GM18502 (cell line): ENCODE data around the gene STRN3.
"Not testable (repeated sequence)": the region's sequence is repeated elsewhere in the genome, so short reads cannot be mapped to it uniquely, and the experiment has no call there.

Experiments used
- ATAC-seq: cut with Tn5 transposase; IDR thresholded peaks from one replicate; pipeline ENCODE4 v1.9.1; 2021; ENCODE audit warnings: mild to moderate bottlenecking; ENCODE audit not compliant: unreplicated experiment, poor library complexity

Gene STRN3, protein sequence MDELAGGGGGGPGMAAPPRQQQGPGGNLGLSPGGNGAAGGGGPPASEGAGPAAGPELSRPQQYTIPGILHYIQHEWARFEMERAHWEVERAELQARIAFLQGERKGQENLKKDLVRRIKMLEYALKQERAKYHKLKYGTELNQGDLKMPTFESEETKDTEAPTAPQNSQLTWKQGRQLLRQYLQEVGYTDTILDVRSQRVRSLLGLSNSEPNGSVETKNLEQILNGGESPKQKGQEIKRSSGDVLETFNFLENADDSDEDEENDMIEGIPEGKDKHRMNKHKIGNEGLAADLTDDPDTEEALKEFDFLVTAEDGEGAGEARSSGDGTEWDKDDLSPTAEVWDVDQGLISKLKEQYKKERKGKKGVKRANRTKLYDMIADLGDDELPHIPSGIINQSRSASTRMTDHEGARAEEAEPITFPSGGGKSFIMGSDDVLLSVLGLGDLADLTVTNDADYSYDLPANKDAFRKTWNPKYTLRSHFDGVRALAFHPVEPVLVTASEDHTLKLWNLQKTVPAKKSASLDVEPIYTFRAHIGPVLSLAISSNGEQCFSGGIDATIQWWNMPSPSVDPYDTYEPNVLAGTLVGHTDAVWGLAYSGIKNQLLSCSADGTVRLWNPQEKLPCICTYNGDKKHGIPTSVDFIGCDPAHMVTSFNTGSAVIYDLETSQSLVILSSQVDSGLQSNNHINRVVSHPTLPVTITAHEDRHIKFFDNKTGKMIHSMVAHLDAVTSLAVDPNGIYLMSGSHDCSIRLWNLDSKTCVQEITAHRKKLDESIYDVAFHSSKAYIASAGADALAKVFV

DNA sequence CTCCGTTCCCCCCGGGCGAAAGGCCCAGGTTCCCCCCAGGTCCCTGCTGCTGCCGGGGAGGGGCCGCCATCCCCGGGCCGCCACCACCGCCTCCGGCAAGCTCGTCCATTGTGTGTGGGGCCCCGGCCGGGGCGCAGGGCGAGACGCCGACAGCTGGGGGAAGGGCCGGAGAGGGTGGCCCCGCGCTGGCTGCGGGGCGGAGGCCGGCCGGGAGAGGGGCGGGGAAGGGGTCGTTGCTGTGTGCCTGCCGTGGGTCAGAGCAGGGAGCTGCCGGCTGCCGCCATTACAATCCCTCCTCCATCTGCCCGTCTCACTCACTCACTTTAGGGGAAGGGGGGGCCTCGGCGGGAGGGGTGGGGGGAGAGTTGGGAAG, at the start of gene STRN3:
TSS of gene STRN3 (minus strand) at position 303 of the 373 bp plus-strand sequence. CDS start at position 109, 194 bp downstream.
- ATAC-seq: no peak

DNA sequence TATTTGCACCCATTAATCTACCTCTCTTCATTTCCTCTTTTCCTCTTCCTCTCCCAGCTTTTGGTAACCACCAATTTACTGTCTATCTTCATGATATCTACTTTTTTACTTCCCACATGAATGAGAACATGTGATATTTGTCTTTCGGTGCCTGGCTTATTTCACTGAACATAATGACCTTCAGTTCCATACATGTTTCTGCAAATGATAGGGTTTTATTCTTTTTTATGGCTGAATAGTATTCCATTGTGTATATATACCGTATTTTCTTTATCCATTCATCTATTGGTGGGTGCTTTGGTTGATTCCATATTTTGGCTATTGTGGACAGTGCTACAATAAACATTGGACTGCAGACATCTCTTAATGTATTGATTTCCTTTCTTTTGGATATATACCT, 49.0 kb upstream of the STRN3 start:
- ATAC-seq: no peak

DNA sequence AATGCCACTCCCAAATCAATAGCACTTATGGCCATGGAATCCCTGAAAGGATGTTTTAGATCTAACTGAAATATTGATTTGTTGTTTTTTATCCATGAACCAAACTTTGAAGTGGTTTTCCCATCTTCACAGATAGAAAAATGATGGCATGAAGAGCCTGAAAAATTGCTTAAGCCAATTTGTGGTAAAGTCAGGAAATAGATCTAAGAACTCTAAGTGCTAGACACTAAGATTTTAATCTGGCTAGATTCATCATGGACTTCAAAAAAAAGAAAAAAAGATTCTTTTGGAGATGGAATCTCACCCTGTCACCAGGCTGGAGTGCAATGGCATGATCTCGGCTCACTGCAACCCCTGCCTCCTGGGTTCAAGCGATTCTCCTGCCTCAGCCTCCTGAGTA, 45.0 kb upstream of the STRN3 start:
- ATAC-seq: no peak

DNA sequence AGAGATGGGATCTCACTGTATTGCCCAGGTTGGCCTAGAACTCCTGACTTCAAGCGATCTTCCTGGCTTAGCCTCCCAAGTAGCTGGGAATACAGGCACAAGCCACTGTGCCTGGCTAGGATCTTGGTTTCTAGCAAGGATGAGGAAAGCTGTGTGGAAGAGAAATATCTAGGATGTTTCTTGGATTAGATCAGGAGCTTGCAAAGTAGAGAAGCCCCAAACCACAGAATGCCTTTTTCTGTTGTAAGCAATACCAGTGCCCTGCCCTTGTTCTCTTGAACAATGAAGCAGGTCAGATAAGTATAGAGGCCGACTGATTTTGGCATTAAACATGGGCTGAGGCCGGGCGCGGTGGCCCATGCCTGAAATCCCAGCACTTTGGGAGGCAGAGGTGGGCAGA, 44.3 kb upstream of the STRN3 start:
- ATAC-seq: no peak

DNA sequence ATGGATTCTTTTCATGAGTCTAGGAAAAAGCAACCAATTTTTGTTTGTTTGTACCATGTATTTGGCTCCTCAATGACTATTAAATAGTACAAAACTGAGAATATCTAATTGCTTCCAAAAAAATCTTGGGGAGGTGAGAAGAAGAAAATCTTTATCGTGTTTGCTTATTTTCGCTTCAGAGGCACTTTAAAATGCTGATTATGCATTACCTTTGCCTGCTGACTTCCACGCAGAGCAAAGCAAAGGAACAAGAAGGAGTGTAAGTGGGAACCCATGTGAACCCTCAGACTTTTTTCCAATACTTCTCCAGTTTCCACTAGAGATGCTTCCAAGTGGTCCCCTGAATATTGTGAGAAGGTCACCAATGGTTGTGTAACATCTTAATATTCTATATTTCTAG, 43.2 kb upstream of the STRN3 start:
- no peak for ATAC-seq

DNA sequence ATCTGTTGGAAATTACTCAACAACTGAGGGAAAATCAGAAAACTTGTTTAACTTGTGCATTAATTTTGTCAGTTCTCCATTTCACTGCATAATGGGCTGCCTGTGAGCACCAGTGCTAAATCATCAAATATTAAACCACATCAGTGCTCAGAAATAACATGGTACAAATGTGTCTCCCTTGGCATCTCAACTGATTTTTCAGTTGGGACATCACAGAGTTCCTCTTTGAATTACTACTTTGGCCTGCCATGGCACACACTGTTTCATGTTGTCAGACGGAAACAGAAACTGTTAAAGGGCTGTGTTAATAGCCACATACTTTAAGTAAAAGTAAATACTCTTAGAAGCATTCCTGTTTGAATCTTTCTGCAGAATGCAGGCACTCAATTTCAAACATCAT, 42.1 kb upstream of the STRN3 start:
- no peak for ATAC-seq

DNA sequence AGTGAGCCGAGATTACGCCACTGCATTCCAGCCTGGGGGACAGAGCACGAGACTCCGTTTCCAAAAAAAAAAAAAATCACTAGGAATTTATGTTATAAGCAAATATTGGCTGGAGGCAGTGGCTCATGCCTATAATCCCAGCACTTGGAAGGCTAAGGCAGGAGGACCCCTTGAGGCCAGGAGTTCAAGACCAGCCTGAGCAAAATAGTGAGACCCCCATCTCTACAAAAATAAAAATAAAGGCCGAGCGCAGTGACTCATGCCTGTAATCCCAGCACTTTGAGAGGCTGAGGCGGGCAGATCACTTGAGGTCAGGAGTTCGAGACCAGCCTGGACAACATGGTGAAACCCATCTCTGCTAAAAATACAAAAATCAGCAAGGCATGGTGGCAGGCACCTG, 36.7 kb upstream of the STRN3 start:
- ATAC-seq: not testable (repeated sequence)

DNA sequence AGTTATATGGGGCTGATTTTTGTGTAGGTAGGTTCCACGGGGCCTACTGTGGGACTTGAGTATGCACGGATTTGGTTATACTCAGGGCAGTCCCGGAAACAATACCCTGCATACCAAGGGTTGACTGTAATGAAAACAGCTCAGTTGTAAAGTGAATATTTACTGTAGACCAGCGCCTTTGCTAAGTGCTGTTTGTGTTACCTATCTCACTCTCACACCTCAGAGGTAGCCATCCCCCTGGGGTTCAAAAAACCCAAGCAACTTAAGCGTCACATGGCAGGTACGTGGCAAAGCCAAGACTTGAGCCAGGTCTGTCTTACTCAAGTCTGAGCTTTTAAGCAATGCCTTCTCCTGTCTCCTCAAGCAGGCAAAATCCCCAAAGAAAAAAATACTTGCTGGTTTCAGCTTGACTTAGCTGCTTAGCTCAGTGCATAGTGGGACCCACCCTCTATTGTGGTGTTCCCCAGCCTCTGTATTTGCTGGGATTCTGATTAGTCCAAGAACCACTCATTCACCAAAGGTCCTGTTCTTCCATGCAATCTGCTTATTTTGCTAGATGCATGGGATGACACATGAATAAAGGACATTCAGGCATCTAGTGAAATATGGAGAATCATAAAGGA, 34.2 kb upstream of the STRN3 start:
- no peak for ATAC-seq

DNA sequence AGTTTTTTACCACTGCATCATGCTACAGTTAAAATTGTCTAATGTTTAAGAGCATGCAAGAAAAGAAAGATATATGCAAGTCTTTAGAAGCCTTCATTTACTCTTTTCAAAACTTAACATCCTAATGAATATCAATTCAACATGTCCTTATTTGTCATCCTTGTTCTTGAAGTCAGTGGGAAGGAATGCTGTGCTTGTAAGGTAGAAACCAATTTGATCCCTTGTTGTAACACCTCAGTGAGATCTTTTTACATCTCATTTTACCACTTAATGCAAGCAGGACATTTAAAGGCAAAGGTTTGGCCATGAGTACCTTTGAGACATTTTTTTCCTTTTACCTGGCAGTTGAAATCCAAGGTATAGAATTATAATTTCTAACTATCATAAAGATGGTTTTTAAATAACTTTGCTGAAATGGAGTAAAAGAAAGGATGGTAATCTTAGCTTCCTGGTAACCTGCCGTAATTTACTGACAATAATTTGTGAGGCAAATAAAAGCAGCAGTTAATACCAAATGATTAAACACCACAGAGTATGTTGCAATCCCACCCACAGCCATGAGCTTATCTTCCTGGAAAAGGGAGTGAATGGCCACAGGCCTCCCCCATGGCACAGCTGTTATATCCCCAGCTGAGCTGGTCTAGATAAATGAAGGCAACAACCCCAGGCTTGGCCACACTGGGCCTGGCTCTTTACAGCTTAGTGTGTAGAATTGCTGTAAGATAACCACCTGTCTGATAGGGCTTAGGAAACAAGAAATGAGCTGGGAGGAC, 33.2 kb upstream of the STRN3 start:
- ATAC-seq: no peak

DNA sequence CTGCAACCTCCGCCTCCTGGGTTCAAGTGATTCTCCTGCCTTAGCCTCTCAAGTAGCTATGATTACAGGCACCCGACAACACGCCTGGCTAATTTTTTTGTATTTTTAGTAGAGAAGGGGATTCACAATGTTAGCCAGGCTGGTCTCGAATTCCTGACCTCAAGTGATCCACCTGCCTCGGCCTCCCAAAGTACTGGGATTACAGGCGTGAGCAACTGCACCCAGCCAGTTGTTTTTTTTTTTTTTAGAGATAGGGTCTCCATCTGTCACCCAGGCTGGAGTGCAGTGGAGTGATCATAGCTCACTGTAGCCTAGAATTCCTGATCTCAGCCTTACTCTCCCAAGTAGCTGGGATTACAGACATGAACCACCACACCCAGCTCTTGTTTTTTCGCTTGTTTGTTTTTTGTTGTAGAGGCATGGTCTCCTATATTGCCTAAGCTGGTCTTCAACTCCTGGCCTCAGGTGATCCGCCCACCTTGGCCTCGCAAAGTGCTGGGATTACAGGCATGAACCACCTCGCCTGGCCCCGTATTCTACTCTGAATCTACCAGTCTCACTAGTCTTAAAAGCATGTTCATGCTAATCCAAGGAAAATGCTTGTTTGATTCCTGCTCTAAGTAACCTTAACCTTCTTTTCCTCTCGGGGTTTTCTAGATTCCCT, 31.7 kb upstream of the STRN3 start:
- no peak for ATAC-seq

DNA sequence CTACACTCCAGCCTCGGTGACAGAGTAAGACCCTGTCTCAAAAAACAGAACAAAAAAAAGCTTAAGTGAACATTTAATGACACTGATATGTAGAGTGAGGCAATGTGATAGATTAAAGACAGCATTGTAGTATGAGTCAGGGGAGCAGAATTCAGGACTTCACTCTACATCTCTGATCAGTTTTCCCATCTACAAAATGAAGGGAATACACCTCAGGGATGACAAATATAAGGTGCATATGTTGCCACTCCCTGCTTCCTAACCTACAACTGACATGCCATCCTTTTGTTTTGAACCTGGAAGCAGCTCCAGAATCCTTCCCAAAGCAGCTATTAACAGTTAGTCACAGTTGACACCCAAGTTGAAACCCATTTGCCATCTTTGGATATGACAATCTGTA, 30.9 kb upstream of the STRN3 start:
- ATAC-seq: no peak

DNA sequence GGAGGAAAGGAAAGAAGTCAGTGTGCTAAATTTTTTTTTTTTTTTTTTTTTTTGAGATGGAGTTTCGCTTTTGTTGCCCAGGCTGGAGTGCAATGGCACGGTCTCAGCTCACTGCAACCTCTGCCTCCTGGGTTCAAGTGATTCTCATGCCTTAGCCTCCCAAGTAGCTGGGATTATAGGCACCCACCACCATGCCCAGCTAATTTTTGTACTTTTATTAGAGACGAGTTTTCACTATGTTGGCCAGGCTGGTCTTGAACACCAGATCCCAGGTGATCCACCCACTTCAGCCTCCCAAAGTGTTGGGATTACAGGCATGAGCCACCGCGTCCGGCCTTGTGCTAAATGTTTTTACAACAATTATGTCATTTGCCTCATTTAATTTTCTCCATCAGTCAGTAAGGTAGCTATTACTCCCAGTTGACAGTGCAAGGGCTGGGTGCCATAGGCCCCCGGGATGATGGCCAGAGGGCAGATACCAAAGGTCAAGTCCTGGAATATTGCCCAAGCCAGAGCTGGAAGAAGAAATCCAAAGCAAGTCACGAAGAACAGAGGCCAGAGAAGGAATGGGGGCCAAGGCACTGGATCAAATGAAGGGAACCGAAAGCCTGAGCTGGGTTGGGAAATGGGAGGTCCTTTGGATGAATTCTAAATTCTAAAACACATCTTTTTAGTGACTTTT, 26.9 kb upstream of the STRN3 start:
- not testable (repeated sequence) for ATAC-seq

DNA sequence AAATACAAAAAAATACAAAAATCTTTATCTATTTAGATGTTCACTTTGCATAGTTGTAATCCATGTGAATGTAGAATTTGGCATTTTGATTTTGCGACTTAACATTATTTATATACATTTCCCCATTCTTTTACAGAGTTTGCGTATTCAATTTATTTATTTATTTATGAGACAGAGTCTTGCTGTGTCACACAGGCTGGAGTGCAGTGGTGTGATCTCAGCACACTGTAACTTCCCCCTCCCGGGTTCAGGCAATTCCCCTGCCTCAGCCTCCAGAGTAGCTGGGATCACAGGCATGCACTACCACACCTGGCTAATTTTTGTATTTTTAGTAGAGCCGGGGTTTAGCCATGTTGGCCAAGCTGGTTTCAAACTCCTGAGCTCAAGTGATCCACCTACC, 25.3 kb upstream of the STRN3 start:
- ATAC-seq: no peak

DNA sequence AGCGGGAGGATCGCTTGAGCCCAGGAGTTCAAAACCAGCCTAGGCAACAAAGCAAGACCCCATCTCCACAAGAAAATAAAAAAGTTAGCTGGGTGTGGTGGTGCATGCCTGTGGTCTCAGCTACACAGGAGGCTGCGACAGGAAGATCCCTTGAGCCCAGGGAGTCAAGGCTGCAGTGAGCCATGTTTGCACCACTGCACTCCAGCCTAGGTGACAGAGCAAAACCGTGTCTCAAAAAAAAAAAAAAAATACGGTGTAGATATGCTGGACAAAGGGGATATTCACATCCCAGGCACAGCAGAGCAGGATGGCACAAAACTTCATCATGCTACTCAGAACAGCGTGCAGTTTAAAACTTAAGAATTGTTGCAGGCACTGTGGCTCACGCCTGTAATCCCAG, 24.8 kb upstream of the STRN3 start:
- ATAC-seq: no peak

DNA sequence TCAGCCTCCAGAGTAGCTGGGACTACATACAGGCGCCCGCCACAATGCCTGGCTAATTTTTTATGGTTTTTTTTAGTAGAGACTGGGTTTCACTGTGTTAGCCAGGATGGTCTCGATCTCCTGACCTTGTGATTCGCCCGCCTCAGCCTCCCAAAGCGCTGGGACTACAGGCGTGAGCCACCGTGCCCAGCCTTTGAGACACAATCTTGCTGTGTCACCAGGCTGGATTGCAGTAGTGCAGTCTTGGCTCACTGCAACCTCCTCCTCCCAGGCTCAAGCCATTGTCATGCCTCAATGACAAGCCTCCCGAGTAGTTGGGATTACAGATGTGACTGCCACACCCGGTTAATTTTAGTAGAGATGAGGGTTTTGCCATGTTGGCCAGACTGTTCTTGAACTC, 21.3 kb upstream of the STRN3 start:
- ATAC-seq: no peak

DNA sequence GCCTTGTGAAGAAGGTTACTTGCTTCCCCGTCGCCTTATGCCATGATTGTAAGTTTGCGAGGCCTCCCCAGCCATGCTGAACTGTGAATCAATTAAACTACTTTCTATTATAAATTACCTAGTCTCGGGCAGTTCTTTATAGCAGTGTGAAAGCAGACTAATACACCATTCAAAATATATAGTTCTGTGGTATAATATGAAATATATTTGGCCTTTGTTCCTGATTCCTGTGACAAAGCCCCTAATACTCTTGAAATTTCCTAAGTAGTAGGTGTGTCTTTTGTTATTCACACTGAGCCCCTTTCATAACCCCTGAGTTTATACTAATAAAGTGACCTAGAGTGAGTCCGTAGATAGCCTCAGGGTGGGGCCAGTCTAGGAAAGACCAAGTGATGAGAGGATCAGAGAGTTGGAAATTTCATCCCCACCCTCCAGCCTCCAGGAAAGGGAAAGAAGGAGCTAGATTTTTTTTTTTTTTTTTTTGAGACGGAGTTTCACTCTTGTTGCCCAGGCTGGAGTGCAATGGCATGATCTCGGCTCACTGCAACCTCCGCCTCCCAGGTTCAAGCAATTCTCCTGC, 19.4 kb upstream of the STRN3 start:
- no peak for ATAC-seq

DNA sequence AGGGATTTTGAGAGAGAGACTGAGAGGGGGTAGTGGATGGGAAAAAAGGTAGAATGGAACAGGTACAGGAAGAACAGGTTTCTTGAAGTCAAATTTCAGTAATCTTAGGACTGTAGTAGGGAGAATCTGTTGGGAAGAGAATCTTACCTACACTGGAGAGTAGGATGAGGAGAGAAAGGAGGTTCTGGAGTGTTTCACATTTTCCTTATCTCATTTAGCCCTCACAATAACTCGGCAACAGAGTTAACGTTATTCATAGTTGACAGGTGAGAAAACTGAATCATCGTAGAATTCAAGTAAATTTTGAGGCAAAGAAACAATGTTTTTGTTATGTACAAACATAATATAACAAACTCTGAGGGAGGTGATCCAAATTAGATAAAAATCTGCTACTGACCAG, 17.2 kb upstream of the STRN3 start:
- ATAC-seq: no peak

DNA sequence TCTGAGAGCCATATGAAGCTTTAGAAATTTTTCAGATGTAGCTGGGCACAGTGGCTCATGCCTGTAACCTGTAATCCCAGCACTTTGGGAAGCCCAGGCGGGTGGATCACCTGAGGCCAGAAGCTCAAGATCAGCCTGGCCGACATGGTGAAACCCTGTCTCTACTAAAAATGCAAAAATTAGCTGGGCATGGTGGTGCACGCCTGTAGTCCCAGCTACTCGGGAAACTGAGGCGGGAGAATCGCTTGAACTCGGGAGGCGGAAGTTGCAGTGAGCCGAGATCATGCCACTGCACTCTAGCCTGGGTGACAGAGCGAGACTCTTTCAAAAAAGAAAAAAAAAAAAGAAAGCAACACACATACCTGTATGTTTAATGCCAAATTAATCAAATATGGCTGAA, 16.7 kb upstream of the STRN3 start:
- not testable (repeated sequence) for ATAC-seq

DNA sequence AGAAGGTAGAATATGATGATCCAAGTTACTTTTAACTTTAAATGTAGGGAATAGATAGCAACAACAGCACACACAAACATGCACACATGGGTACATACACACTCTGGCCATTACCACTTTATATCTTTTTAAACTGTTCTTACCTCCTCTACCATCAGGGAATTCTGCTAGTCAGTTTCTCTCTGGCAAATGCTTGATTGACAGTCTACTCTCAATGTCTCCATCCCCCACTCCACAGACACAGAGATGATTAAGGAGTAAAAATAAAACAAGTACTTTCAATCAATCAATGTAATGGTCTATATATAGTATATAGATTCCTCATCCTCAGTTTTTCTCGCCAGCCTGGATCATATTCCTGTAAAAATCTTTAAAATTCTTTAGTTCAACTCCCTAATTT, 16.1 kb upstream of the STRN3 start:
- ATAC-seq: no peak
